Skeletal muscle satellite cell (primary cell): ENCODE data around the gene PON1. TPM values are rescaled to one million over a fixed set of nuclear protein-coding genes. Genes with fewer than 3 reads are reported as not detected.

ENCODE experiments used
- H3K27me3 ChIP-seq: 2 replicates; pipeline ENCODE4 v1.7.0; 2013; ENCODE audit warnings: low read length; ENCODE audit not compliant: control insufficient read depth, insufficient read depth
- H3K36me3 ChIP-seq: 2 replicates; pipeline ENCODE4 v1.7.0; 2013; ENCODE audit warnings: mild to moderate bottlenecking, control low read depth, low read length; ENCODE audit not compliant: insufficient read depth
- H3K4me1 ChIP-seq: 2 replicates; pipeline ENCODE4 v1.7.0; 2013; ENCODE audit warnings: low read length; ENCODE audit not compliant: control insufficient read depth, insufficient read depth
- H3K4me2 ChIP-seq: 2 replicates; pipeline ENCODE4 v1.7.0; 2013; ENCODE audit warnings: mild to moderate bottlenecking, low read length
- H3K4me3 ChIP-seq: 2 replicates; pipeline ENCODE4 v1.7.0; 2013; ENCODE audit warnings: low read length
- H3K9ac ChIP-seq: 2 replicates; pipeline ENCODE4 v1.7.0; 2013; ENCODE audit warnings: mild to moderate bottlenecking, low read depth, low read length, moderate library complexity
- H3K9me3 ChIP-seq: replicated peaks from 2 replicates; pipeline ENCODE4 v1.7.0; 2013; ENCODE audit warnings: mild to moderate bottlenecking, control low read depth, low read length
- small RNA-seq: library from RNA; depleted of rRNA; stranded (forward); fragments of <200 nt; gene quantifications from one replicate; pipeline ENCODE3, GENCODE V24; 2012

The PON1 gene

DNA sequence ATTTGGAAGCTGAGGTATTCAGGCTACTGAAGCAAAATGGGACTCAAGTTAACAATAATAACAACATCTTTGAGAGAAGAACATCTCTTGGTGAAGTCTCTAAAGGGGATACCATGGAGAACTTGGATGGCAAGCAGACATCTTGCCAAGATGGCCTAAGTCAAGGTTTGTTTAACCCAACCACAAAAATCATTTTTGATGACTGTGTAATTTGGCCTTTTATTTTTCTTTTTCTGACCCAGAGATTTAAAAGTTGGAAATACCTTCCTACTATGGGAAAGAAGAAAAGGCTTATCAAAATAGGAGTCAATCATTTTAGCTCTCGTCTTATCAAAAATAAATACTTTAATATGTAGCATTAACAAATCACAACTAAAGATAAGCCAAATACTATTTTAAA lies 72.4 kb downstream of the PON1 start:
- no peaks in the 10 kb centered on the region for H3K36me3 ChIP-seq
- no peak overlapping the region for H3K4me3 ChIP-seq
- H3K9ac ChIP-seq: no peak overlapping the region
- H3K4me2 ChIP-seq: no peak overlapping the region
- no peaks in the 10 kb centered on the region for H3K4me1 ChIP-seq
- no peaks in the 10 kb centered on the region for H3K9me3 ChIP-seq
- H3K27me3 ChIP-seq: no peaks in the 10 kb centered on the region

DNA sequence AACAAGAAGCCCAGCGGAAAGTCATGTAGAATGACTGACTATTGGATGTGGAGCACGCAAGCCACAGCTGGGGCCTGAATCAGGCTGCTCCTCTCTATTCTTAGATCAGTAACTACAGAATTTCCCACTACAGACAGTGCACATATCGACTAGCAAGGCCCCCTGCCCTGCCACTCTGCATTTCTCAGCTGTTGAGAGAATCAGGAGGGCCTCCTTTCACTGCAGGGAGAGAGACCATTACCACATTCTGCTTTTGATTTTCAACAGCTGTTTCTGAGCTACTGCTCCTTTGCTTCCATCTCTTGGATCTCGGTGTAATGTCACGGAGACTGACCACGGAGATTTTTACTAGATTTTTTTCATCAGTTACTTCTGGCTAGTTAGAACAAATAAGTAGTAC lies 73.8 kb downstream of the PON1 start:
- H3K4me2 ChIP-seq: no peak overlapping the region

More for the DNA sequence above, 73.8 kb downstream of the PON1 start:
- Histone ChIP-seq H3K4me3 (no peak overlapping the region), H3K36me3 (no peaks in the 10 kb centered on the region), H3K9ac (no peak overlapping the region), H3K27me3 (no peaks in the 10 kb centered on the region), H3K9me3 (no peaks in the 10 kb centered on the region), H3K4me1 (peaks cover 3% of the 10 kb centered on the region)

Small RNA genes lying within 50 kb of the gene (small RNA-seq; reads per million reads assigned to genes)
- gene AC004022.2: not detected
